HG03521 (cell line): ENCODE results near the gene HOMER2.
"Not testable (repeated sequence)": the region's sequence is repeated elsewhere in the genome, so short reads cannot be mapped to it uniquely, and the experiment has no call there.

ENCODE experiments used
- ATAC-seq: cut with Tn5 transposase; IDR thresholded peaks from one replicate; pipeline ENCODE4 v1.9.1; 2021; ENCODE audit warnings: mild to moderate bottlenecking, moderate library complexity; ENCODE audit not compliant: unreplicated experiment

HOMER2 gene

GRCh38 chr15:82900511-82901060, 51.9 kb downstream of the HOMER2 start:
- no peak for ATAC-seq

GRCh38 chr15:82898961-82899360, 53.6 kb downstream of the HOMER2 start:
- ATAC-seq: no peak

GRCh38 chr15:82895983-82896382, 56.5 kb downstream of the HOMER2 start:
- ATAC-seq: no peak

- no peak for ATAC-seq
Observed at GRCh38 chr15:82894971-82895520, 57.5 kb downstream of the HOMER2 start.

- not testable (repeated sequence) for ATAC-seq
Observed at GRCh38 chr15:82893473-82893872, 59.0 kb downstream of the HOMER2 start.

- no peak for ATAC-seq
Observed at GRCh38 chr15:82892573-82892972, 59.9 kb downstream of the HOMER2 start.

- no peak for ATAC-seq
Observed at GRCh38 chr15:82890995-82891390, 61.5 kb downstream of the HOMER2 start.

GRCh38 chr15:82890338-82890994, 62.1 kb downstream of the HOMER2 start:
- no peak for ATAC-seq

- no peak for ATAC-seq
Observed at GRCh38 chr15:82882273-82882928, 70.1 kb downstream of the HOMER2 start.

- no peak for ATAC-seq
Observed at GRCh38 chr15:82881747-82882146, 70.8 kb downstream of the HOMER2 start.

- no peak for ATAC-seq
Observed at GRCh38 chr15:82880704-82881103, 71.8 kb downstream of the HOMER2 start.

- no peak for ATAC-seq
Observed at GRCh38 chr15:82878325-82878724, 74.2 kb downstream of the HOMER2 start.

GRCh38 chr15:82877825-82878224, 74.7 kb downstream of the HOMER2 start:
- ATAC-seq: no peak

GRCh38 chr15:82875411-82876003, 77.0 kb downstream of the HOMER2 start:
- no peak for ATAC-seq

- ATAC-seq: no peak
Observed at GRCh38 chr15:82874961-82875360, 77.6 kb downstream of the HOMER2 start.

- ATAC-seq: no peak
Observed at GRCh38 chr15:82874267-82874666, 78.3 kb downstream of the HOMER2 start.

- no peak for ATAC-seq
Observed at GRCh38 chr15:82873000-82873680, 79.4 kb downstream of the HOMER2 start.

- no peak for ATAC-seq
Observed at GRCh38 chr15:82871832-82872484, 80.6 kb downstream of the HOMER2 start.

- ATAC-seq: no peak
Observed at GRCh38 chr15:82871358-82871757, 81.2 kb downstream of the HOMER2 start.

GRCh38 chr15:82870727-82871320, 81.7 kb downstream of the HOMER2 start:
- no peak for ATAC-seq
